ENCODE measurements around the gene CEBPA.

DNA sequence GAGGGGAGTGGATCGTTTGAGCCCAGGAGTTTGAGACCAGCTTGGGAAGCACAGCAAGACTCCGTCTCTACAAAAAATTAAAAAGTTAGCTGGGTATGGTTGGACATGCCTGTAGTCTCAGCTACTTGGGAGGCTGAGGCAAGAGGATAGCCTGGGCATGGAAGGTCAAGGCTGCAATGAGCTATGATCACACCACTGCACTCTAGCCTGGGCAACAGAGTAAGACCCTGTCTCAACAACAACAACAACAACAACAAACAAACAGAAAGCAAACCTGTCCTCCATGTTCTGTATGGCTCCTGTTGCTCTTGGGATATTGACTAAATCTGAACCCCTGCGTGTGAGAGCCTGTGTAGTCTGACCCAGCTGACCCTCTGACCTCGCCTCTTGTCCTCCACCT is 14.9 kb downstream of the CEBPA start:
- TF ChIP-seq POLR2A (IDR thresholded peaks at IDR 0.05) (no peak), POLR2AphosphoS5 (IDR thresholded peaks at IDR 0.05) (no peak)

Measured in spleen (tissue), 3 donors.